Measurements from ENCODE around the gene CPVL. TPM values are rescaled to one million over a fixed set of nuclear protein-coding genes. Genes with fewer than 3 reads are reported as not detected.
"Not testable (repeated sequence)": the region's sequence is repeated elsewhere in the genome, so short reads cannot be mapped to it uniquely, and the experiment has no call there.

CPVL gene
- total RNA-seq, 2 donors from 2014 or later, result 1.4 TPM; not detected in 1

DNA sequence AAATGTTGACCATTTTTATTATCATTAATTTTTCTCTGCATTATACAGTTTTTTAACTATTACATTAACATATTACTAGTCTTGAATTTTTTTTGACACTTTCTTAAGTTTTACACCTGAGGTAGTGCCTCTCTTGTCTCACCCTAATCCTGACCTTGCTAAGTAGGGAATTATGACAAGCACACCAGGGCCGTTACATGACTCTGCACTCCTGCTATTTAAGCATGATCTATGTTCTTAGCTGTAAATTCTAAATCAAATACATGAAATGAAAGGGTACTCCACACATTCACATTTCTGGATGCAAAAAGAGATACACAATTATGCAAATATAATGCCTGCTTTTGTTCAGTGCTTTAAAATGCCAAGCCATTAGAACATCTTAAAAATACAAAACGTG lies 23.6 kb downstream of the CPVL start:
- Mint-ChIP-seq H3K27me3 (peaks cover 6 to 15% of the 10 kb centered on the region in 2 donors), H3K4me3 (no peak overlapping the region), H3K36me3 (no peaks in the 10 kb centered on the region), H3K9me3 (no peaks in the 10 kb centered on the region), H3K27ac (no peak overlapping the region), H3K4me1 (ENCODE audit: low read depth in 2 of 2) (no peaks in the 10 kb centered on the region)
- ATAC-seq (no peak), DNase-seq (ENCODE audit: low spot score) (no peak)

DNA sequence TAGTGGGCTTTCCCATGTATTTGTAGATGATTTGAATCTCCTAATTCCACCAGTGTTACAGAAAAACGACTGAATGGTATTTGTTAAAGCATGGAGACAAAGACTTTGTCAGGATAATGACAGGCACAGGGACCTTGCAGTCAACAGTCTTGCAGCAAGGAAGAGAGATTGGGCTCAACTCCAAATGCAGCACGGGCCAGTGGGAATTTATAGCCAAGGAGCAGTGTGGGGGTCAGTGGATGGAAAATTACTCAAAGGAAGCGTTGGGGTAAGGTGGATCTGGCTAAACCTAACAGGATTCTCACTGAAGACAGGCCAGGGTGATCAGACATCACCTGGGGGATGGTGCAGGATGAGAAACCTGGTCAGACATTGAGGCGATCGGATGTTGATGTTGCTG lies 24.3 kb downstream of the CPVL start:
- H3K36me3 Mint-ChIP-seq, result no peaks in the 10 kb centered on the region
- H3K27me3 Mint-ChIP-seq, result peaks cover 6 to 15% of the 10 kb centered on the region in 2 donors
- ATAC-seq, result no peak
- DNase-seq (ENCODE audit: low spot score), result no peak
- H3K4me1 Mint-ChIP-seq (ENCODE audit: low read depth in 2 of 2), result no peaks in the 10 kb centered on the region
- H3K4me3 Mint-ChIP-seq, result no peak overlapping the region
- H3K27ac Mint-ChIP-seq, result no peak overlapping the region
- no peaks in the 10 kb centered on the region for H3K9me3 Mint-ChIP-seq

DNA sequence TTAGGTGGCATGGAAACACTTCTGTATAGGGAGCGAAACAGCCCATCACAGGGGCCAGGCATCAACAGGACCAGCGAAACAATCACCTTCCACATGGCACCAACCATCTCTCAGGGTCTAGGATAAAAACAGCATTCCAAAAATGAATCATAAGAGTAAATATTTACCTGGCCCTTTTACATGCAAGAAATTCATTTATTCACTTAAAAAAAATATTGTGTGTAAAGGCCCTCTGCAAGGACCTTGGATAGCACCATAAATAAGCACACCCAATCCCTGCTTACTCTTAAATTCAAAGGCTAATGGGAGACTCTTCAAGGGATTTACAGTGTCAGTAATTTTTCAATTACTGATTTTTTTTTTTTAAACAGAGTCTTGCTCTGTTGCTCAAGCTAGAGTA lies 25.4 kb downstream of the CPVL start:
- Mint-ChIP-seq H3K4me3 (no peak overlapping the region), H3K27me3 (peaks cover 6 to 17% of the 10 kb centered on the region in 2 donors), H3K27ac (no peak overlapping the region), H3K9me3 (no peaks in the 10 kb centered on the region), H3K4me1 (ENCODE audit: low read depth in 2 of 2) (no peaks in the 10 kb centered on the region), H3K36me3 (no peaks in the 10 kb centered on the region)
- ATAC-seq (no peak), DNase-seq (ENCODE audit: low spot score) (no peak)

DNA sequence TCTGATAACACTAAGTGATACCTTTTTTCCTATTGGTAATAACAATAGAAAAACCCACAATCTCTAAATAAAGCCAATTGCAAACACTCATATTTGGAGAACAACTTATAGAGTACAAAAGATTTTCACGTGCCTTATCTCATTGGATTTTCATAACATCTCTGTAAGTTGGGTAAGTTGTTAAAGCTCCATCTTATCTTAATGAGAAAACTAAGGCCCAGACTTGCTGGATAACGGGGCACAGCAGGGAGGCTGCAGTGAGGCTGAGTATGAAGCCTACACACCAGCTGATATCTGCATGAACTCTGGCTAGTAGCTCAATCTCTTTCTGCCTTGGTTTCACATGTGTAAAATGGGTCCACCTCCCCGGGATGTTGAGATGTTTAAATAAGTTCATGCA lies 26.8 kb downstream of the CPVL start:
- DNase-seq (ENCODE audit: low spot score), result no peak
- Mint-ChIP-seq H3K4me1 (ENCODE audit: low read depth in 2 of 2) (no peaks in the 10 kb centered on the region), H3K27ac (no peak overlapping the region), H3K36me3 (no peaks in the 10 kb centered on the region), H3K9me3 (no peaks in the 10 kb centered on the region), H3K4me3 (no peak overlapping the region), H3K27me3 (peaks cover 12 to 28% of the 10 kb centered on the region in 2 donors)
- ATAC-seq, result no peak

DNA sequence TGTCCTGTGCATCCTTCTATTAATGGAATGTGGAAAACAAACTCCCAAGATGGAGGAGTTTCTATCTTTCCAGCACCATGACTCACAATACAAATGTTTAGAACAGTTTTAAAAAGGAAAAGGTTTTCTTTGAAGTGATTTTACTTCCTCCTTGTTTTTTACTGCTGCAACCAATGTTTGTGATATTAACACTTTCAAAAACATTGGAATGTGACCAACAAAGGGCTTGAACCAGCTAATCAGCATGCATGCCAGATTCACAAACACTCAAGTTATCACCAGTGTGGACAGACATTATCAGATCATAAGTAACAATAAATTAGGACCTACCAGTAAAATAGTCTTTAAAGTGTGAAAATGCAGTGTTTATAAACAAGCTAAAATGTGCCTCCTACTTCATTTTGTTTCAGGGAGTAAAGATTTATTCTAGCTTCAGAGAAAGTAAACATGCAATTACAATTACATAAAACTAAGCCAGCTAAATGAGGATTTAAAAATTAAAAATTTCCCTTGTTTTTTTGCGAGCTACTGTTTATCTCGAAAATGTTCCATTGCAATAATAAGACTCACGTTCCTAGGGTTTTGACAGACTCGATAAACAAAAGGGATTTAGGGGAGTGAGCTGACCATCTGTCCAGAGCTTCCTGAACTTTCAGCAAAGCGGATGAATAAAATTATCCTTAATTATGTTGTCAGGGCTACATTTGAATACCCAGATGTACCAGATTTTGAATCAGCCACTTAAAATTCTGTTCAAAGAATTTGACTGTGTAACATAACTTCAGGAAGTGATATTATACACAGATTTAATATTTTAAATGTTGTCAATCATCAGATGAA lies 29.8 kb downstream of the CPVL start:
- no peaks in the 10 kb centered on the region for H3K9me3 Mint-ChIP-seq
- H3K36me3 Mint-ChIP-seq, result no peaks in the 10 kb centered on the region
- H3K4me1 Mint-ChIP-seq (ENCODE audit: low read depth in 2 of 2), result peaks cover 8 to 12% of the 10 kb centered on the region in 2 donors
- H3K4me3 Mint-ChIP-seq, result no peak overlapping the region
- ATAC-seq (no peak), DNase-seq (ENCODE audit: low spot score) (no peak)
- no peak overlapping the region for H3K27ac Mint-ChIP-seq
- peaks cover 12 to 33% of the 10 kb centered on the region in 2 donors for H3K27me3 Mint-ChIP-seq

DNA sequence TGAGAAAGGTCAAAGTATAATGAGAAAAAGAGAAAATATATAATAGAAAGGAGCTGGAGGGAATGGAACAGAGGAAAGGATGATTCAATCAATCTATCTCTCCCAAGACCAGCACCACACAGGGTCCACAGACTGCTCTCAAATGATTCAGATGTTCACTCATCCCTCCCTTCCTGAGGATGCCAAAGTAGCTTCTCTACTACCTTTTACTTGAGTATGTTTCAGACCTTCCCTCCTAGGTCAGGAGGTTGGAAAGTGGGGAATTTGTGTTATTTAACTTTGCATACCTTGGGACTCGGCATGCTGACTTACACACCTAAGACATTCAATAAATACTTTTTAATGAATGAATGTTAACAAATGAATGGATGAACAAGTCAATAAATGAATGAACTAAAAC lies 30.6 kb downstream of the CPVL start:
- DNase-seq (ENCODE audit: low spot score), result no peak
- H3K27ac Mint-ChIP-seq, result no peak overlapping the region
- no peaks in the 10 kb centered on the region for H3K36me3 Mint-ChIP-seq
- no peak overlapping the region for H3K4me3 Mint-ChIP-seq
- no peaks in the 10 kb centered on the region for H3K9me3 Mint-ChIP-seq
- H3K4me1 Mint-ChIP-seq (ENCODE audit: low read depth in 2 of 2), result peaks cover 8 to 12% of the 10 kb centered on the region in 2 donors
- ATAC-seq, result no peak
- H3K27me3 Mint-ChIP-seq, result peaks cover 11 to 33% of the 10 kb centered on the region in 2 donors

DNA sequence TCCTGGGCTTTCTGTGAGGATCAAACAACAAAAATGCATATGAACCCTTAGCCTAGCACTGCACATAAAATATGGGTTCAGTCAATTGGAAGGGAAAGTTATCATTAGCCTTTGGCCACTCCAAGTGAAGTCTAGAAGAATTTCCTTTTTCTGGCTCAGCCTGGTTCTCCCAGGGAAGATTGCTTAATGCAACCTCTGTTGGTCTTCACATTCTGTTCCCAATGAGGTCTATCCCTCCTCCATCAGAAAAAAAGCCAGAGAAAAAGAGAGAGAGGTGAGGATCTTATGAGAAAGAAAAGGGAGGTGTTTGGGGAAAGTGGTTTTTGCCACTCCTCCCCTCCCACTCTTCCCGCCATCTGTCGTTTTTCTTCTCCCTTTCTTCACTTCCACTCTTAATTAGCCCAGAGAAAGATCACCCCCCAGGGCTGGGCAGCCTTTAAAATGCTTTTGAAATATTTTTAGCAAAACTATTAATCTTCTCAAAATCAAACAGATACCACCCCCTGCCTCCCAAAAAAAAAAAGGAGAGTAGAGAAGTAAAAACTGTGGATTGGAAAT lies 31.1 kb downstream of the CPVL start:
- Mint-ChIP-seq H3K4me1 (ENCODE audit: low read depth in 2 of 2) (peaks cover 8 to 12% of the 10 kb centered on the region in 2 donors), H3K27ac (no peak overlapping the region), H3K9me3 (no peaks in the 10 kb centered on the region), H3K4me3 (no peak overlapping the region), H3K27me3 (peaks cover 14 to 33% of the 10 kb centered on the region in 2 donors), H3K36me3 (no peaks in the 10 kb centered on the region)
- DNase-seq (ENCODE audit: low spot score) (no peak), ATAC-seq (no peak)

DNA sequence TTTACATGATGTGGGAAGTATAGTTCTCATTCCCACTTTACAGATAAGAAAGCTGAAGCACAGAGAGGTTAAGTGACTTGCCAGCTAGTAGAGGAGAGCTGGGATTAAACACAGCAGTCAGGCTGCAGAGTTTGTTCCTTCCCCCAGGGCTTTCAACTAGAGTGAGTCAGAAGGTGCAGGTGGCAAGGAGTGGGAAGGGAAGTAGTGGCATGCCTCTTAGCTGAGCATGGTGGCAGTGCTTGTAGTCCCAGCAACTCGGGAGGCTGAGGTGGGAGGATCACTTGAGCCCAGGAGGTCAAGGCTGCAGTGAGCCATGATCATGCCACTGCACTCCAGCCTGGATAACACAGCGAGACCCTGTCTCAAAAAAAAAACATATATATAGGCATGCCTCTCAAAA lies 32.1 kb downstream of the CPVL start:
- not testable (repeated sequence) for H3K36me3 Mint-ChIP-seq; H3K9me3 Mint-ChIP-seq; DNase-seq (ENCODE audit: low spot score); H3K27ac Mint-ChIP-seq; H3K4me3 Mint-ChIP-seq
- Mint-ChIP-seq H3K4me1 (ENCODE audit: low read depth in 2 of 2) (peaks cover 8 to 12% of the 10 kb centered on the region in 2 donors), H3K27me3 (peaks cover 22 to 40% of the 10 kb centered on the region in 2 donors)
- peak; percentile 55 to 57 for ATAC-seq

DNA sequence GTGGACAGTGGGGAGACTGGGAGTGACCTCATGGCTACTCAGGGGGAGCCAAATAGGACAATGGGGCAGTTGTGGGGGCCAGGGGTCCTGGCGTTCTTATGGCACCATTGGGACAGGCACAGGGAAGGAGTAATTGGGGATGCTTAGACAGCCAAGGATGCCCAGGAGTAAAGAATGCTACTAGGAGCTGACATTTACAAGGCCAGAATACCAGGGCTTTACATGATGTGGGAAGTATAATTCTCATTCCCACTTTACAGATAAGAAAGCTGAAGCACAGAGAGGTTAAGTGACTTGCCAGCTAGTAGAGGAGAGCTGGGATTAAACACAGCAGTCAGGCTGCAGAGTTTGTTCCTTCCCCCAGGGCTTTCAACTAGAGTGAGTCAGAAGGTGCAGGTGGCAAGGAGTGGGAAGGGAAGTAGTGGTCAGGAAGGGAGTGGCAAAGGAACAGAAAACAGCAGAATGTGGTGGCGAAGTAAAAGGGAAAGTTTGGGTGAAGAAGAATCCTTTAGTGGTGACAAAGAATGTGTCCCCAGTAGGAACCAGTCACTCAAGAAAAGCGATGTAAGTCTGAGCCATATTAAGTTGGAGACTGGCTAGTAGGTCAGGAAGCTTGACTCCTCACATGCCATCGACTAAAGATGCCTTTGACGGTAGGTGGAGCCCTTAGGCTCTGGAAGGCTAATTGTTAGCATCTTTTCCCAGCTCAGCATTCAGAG lies 32.8 kb downstream of the CPVL start:
- H3K36me3 Mint-ChIP-seq, result no peaks in the 10 kb centered on the region
- no peaks in the 10 kb centered on the region for H3K9me3 Mint-ChIP-seq
- peaks cover 8 to 12% of the 10 kb centered on the region in 2 donors for H3K4me1 Mint-ChIP-seq (ENCODE audit: low read depth in 2 of 2)
- no peak overlapping the region for H3K4me3 Mint-ChIP-seq
- DNase-seq (ENCODE audit: low spot score) (no peak), ATAC-seq (peak; percentile 50 to 58)
- peaks cover 19 to 36% of the 10 kb centered on the region in 2 donors for H3K27me3 Mint-ChIP-seq
- H3K27ac Mint-ChIP-seq, result no peak overlapping the region

DNA sequence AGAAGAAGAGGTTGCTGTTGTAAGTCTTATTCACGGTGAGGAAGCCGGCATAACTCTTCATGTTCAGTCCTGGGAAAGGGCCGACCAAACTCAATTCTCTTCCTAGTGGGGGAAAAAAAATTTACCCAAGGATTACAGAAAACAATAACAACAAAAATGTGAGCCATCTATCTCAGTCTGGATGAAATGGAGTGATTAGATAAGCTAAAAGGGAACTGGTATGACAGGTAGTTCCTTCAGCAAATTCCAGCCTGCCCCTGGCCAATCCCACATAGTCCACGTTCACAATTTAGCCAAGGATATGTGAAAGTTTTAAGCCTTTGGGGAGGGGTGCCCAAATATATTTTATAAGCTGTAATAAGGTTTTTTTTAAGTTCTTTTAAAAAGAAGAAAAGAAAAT lies 33.6 kb downstream of the CPVL start:
- H3K4me3 Mint-ChIP-seq, result no peak overlapping the region
- no peak overlapping the region for H3K27ac Mint-ChIP-seq
- ATAC-seq (no peak), DNase-seq (ENCODE audit: low spot score) (no peak)
- H3K4me1 Mint-ChIP-seq (ENCODE audit: low read depth in 2 of 2), result peaks cover 8 to 12% of the 10 kb centered on the region in 2 donors
- H3K27me3 Mint-ChIP-seq, result peaks cover 19 to 34% of the 10 kb centered on the region in 2 donors
- no peaks in the 10 kb centered on the region for H3K9me3 Mint-ChIP-seq
- H3K36me3 Mint-ChIP-seq, result no peaks in the 10 kb centered on the region

DNA sequence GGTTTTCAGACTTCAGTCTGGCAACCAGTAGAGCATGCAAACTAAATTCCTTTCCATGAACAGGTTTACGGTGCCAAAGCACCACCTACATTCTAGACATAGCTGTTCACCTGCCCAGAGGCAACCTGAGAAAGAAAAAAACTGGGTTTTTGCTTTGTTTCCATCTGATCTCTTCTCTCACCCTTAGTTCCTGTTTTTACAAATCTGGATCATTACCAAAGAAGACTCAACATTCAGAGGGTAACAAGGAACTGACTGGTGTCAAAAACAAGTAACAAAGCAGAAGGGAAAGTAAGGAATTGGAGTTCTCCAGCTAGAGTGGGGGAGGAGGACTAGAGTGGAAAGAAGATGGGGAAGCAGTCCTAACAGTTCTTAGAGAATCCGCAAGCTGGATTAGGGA lies 36.4 kb downstream of the CPVL start:
- Mint-ChIP-seq H3K27ac (no peak overlapping the region), H3K4me3 (no peak overlapping the region), H3K27me3 (peaks cover 13 to 16% of the 10 kb centered on the region in 2 donors), H3K4me1 (ENCODE audit: low read depth in 2 of 2) (peaks cover 8 to 12% of the 10 kb centered on the region in 2 donors), H3K36me3 (no peaks in the 10 kb centered on the region), H3K9me3 (no peaks in the 10 kb centered on the region)
- DNase-seq (ENCODE audit: low spot score) (no peak), ATAC-seq (no peak)

DNA sequence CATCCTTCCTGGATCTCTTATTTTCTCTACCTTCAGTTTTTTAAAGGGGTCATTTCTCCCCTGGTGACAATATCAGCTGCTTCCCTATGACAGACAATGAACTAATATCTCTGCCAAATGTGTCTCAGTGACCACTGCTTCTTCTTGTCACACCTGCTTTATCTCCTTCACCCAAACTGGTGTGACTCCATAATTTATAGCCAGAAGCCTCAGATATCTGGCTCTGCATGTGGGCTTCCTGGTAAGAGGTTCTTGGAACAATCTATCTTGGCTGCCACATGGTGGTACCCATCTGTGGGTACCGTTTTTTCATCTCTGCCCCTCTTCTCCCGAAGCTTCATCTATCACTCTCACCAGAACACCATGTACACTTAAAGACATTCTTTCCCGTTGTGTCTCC lies 37.0 kb downstream of the CPVL start:
- H3K36me3 Mint-ChIP-seq, result no peaks in the 10 kb centered on the region
- H3K27ac Mint-ChIP-seq, result no peak overlapping the region
- no peaks in the 10 kb centered on the region for H3K9me3 Mint-ChIP-seq
- no peak overlapping the region for H3K4me3 Mint-ChIP-seq
- DNase-seq (ENCODE audit: low spot score), result no peak
- no peak for ATAC-seq
- H3K27me3 Mint-ChIP-seq, result peaks cover 13 to 14% of the 10 kb centered on the region in 2 donors
- H3K4me1 Mint-ChIP-seq (ENCODE audit: low read depth in 2 of 2), result peaks cover 8 to 12% of the 10 kb centered on the region in 2 donors

DNA sequence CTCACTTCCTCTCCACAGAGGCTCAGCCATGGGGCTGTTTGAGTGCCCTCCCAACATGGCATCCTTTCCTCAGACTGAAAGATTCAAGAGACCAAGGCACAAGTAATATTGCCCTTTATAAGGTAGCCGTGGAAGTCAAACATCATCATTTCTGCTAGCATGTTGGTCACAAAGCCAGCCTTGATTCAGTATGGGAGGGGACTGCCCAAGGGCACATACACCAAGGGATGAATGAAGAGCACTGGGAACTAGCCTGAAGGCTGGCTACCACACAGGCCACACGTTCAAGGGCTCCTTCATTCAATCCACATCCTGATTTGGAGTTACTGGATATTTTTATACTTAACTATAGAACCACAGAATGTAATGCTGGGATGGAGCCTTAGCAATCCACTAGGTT lies 39.3 kb downstream of the CPVL start:
- ATAC-seq (no peak), DNase-seq (ENCODE audit: low spot score) (no peak)
- Mint-ChIP-seq H3K4me3 (no peak overlapping the region), H3K27ac (no peak overlapping the region), H3K36me3 (no peaks in the 10 kb centered on the region), H3K27me3 (peaks cover 9 to 13% of the 10 kb centered on the region in 2 donors), H3K9me3 (no peaks in the 10 kb centered on the region), H3K4me1 (ENCODE audit: low read depth in 2 of 2) (peaks cover 4% of the 10 kb centered on the region in 2 donors)

DNA sequence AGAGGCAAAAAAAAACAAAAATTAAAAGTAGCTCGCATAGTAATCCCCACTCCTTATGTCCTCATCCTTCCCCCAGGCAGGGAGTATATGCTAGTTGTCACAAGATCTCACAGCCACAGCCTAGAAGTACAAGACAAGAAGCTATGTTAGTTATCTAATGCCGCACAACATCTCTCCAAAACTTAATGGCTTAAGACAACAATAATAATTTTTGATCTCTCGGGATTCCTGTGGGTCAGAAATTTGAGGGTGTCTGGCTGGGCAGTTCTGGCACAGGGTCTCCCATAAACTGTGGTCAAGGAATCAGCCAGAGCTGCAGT lies 39.7 kb downstream of the CPVL start:
- Mint-ChIP-seq H3K27me3 (peaks cover 9 to 13% of the 10 kb centered on the region in 2 donors), H3K9me3 (no peaks in the 10 kb centered on the region), H3K4me3 (no peak overlapping the region), H3K36me3 (no peaks in the 10 kb centered on the region), H3K27ac (no peak overlapping the region), H3K4me1 (ENCODE audit: low read depth in 2 of 2) (peaks cover 4% of the 10 kb centered on the region in 2 donors)
- ATAC-seq (no peak), DNase-seq (ENCODE audit: low spot score) (no peak)
